Kidney epithelial cell (primary cell): Measurements from ENCODE around the gene RESP18. TPM values are rescaled to one million over a fixed set of nuclear protein-coding genes. Genes with fewer than 3 reads are reported as not detected.
A peak's percentile ranks its signal among the peaks of the same experiment; 100 is the strongest.

Source experiments
- DNase-seq: peaks from one replicate; pipeline ENCODE4 v3.0.0-alpha.2; 2010; ENCODE audit warnings: low read depth
- H3K27me3 ChIP-seq: 2 replicates; pipeline ENCODE4 v1.6.0; 2011; ENCODE audit warnings: low read length; ENCODE audit not compliant: control insufficient read depth, insufficient read depth
- H3K36me3 ChIP-seq: 2 replicates; pipeline ENCODE4 v1.5.1; 2011; ENCODE audit warnings: low read length; ENCODE audit not compliant: control insufficient read depth, insufficient read depth
- H3K4me3 ChIP-seq: 2 replicates; pipeline ENCODE4 v1.5.1; 2011; ENCODE audit warnings: low read depth, mild to moderate bottlenecking, control low read depth, low read length
- total RNA-seq: library from RNA; depleted of rRNA; stranded (reverse); fragments of >200 nt; gene quantifications from 2 replicates; pipeline ENCODE4 v1.2.3, GENCODE V29; 2015
- TF ChIP-seq, protein P1 (sequence below): IDR thresholded peaks from 2 replicates; pipeline ENCODE4 v1.5.1; 2011; ENCODE audit warnings: mild to moderate bottlenecking, moderate library complexity, low read length, control low read depth, inconsistent platforms; ENCODE audit not compliant: insufficient read depth, poor library complexity, severe bottlenecking

The RESP18 gene
- total RNA-seq, 1 donor from 2014 or later, result not detected

DNA sequence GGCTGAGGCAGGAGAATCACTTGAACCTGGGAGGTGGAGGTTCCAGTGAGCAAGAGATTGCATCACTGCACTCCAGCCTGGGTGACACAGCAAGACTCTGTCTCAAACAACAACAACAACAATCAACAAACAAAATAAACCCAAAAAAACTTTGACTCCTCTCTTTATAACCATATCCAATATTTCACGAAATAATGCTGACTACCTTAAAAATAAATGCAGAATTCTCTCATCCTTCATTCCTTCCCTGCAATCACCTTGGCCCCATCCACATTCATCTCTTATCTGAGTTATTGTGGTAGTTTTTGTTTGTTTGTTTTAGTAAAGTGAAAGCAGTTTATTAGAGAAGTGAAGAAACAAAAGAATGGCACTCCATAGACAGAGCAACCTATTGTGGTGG is 26.5 kb downstream of the RESP18 start:
- no peak overlapping the region for H3K4me3 ChIP-seq
- peaks cover 49% of the 10 kb centered on the region for H3K27me3 ChIP-seq
- TF ChIP-seq, protein P1, sequence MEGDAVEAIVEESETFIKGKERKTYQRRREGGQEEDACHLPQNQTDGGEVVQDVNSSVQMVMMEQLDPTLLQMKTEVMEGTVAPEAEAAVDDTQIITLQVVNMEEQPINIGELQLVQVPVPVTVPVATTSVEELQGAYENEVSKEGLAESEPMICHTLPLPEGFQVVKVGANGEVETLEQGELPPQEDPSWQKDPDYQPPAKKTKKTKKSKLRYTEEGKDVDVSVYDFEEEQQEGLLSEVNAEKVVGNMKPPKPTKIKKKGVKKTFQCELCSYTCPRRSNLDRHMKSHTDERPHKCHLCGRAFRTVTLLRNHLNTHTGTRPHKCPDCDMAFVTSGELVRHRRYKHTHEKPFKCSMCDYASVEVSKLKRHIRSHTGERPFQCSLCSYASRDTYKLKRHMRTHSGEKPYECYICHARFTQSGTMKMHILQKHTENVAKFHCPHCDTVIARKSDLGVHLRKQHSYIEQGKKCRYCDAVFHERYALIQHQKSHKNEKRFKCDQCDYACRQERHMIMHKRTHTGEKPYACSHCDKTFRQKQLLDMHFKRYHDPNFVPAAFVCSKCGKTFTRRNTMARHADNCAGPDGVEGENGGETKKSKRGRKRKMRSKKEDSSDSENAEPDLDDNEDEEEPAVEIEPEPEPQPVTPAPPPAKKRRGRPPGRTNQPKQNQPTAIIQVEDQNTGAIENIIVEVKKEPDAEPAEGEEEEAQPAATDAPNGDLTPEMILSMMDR, result no peak
- DNase-seq, result no peak
- H3K36me3 ChIP-seq, result no peaks in the 10 kb centered on the region

DNA sequence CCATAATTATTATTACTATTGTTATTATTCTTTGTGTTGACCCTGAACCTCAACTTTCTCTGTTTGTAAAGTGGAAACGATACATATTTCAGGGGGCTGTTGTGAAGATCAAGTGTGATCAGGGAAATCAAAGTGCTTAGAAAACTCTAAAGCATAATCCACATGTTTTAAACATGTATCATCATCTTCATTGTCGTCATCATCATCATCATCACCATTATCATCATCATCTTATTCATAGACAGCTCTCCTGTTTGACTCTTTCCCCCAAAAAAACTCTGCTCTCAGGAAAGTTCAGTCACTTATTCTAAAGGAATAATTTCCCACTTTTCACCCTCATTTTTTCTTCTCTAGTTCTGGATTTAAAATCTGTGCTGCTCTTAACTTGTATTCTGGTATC is 28.3 kb downstream of the RESP18 start:
- TF ChIP-seq, protein P1, result no peak
- DNase-seq, result no peak
- no peaks in the 10 kb centered on the region for H3K36me3 ChIP-seq
- peaks cover 46% of the 10 kb centered on the region for H3K27me3 ChIP-seq
- H3K4me3 ChIP-seq, result no peak overlapping the region

DNA sequence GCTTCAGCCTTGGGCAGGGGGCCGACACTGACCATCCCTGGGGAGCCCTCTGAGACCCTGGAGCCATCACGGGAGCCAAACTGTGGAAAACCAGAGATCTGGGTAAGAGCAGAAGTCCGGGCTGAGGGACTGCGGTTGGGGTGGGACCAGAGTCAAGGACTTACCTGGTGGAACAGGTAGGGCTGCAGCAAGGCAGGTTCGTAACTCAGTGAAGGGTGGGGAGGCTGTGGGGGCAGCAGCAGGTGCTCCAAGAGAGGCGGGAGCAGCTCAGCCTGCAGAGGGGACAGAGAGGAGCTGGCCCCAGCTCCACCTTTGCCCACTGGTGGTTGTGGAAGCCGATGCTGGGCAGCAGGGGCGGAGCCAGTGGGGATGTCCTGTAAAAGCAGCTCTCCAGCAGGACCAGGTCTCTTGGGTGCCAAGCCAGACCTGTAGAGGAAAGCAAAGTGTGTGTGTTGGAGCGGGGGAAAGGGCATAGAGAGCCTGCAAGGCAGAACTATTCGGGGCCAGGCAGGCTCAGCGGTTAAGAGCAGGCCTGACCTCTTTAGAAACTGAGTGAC is 30.1 kb downstream of the RESP18 start:
- TF ChIP-seq, protein P1, result no peak
- no peak overlapping the region for H3K4me3 ChIP-seq
- H3K36me3 ChIP-seq, result no peaks in the 10 kb centered on the region
- H3K27me3 ChIP-seq, result peaks cover 41% of the 10 kb centered on the region
- no peak for DNase-seq

DNA sequence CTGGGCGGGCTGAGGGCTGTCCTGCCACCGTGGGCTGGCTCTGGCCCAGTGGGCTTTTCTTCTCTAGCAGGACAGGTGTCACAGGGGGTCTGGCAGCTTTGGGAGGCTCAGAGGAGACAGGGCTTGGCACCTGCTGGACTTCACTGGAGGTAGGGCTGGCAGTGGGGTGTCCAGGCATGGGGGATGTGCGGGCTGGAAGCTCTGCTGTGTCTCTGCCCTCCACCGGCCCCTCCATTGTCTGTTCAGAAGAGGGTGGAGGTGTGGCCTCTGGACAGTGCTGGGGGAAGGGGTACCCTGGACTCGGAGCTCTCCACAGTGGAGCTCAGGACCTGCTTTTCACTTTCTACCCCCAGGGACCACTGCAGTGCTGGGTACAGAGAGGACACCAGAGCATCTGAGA is 32.5 kb downstream of the RESP18 start:
- Histone ChIP-seq H3K4me3 (no peak overlapping the region), H3K36me3 (no peaks in the 10 kb centered on the region), H3K27me3 (peaks cover 34% of the 10 kb centered on the region)
- DNase-seq, result no peak
- TF ChIP-seq, protein P1, result no peak

DNA sequence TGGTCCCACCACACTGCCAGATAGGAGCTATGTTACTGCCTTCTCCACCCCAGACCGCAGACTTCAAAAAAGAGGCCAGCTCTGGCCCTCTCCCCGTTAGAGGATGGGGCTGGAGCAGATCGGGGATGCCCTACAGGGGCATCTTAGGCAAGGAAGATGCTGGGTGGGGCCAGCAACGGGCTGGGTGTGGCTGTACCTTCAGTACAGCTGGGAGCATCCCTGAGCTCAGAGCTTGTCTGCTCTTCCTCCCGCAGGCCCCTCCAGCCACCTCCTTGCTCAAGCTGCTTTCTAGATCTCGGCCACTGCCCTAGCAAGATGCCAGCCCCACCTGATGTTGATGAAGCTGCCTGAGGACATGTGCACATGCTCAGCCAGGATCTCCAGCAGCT is 33.2 kb downstream of the RESP18 start:
- TF ChIP-seq, protein P1, result no peak
- Histone ChIP-seq H3K4me3 (no peak overlapping the region), H3K27me3 (peaks cover 34% of the 10 kb centered on the region), H3K36me3 (no peaks in the 10 kb centered on the region)
- DNase-seq, result no peak

DNA sequence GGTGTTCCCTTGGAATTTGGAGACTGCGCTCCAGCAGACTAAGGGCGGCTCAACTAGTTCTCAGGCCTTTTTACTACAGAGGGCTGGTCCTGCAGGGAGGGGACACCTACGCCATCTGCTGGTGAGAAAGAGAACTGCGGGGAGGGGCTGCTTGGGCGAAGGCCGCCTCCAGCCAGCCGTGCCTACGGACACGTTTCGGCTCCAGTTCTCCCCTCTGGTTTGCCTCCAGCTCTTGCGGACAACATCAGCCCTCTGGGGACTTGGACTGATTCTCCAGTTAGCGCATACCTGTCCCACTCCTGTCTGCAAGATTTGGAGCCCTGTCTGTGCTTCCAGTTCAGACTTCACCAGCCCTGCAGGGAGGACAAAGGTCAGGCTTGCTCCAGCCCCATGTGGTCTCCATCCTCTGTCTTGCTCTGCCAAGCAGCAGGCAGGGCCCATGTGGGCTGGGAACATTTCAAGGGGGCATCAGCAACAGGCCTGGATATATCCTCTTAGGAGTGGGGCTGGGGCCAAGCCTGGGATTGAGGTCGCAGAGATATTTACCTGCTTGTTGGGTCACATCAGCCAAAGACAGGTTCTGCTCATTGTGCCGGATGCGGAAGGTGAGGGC is 33.7 kb downstream of the RESP18 start:
- no peak overlapping the region for H3K4me3 ChIP-seq
- no peak for DNase-seq
- H3K27me3 ChIP-seq, result peaks cover 33% of the 10 kb centered on the region
- TF ChIP-seq, protein P1, result peak; percentile 99
- H3K36me3 ChIP-seq, result no peaks in the 10 kb centered on the region
